ENCODE measurements around the gene UVRAG. TPM values are rescaled to one million over a fixed set of nuclear protein-coding genes. Genes with fewer than 3 reads are reported as not detected.

The UVRAG gene
- total RNA-seq, 1 experiment from 2014 or later = 13.0 TPM

GRCh38 chr11:75966537-75967287, 151.7 kb downstream of the UVRAG start:
- intact Hi-C loops (cut with micrococcal nuclease) = no loop called here
- TF ChIP-seq EZH2phosphoT487 (IDR thresholded peaks at IDR 0.05; ENCODE audit: borderline replicate concordance, low read length) = no peak
- no peak for TF ChIP-seq CTCF (conservative IDR thresholded peaks at IDR 0.05; ENCODE audit: low read depth, low read length)
- TF ChIP-seq EZH2 (IDR thresholded peaks at IDR 0.05; ENCODE audit: low read length, unreplicated experiment) = no peak
- Histone ChIP-seq H3K4me1 (ENCODE audit: insufficient read depth, low read length) (peaks cover 41% of the 10 kb centered on the region), H4K20me1 (ENCODE audit: low read length) (no peaks in the 10 kb centered on the region), H3K9me2 (replicated peaks; ENCODE audit: low read length) (no peaks in the 10 kb centered on the region), H3K36me3 (ENCODE audit: low read depth, low read length) (no peaks in the 10 kb centered on the region), H3K79me2 (ENCODE audit: low read length) (peaks cover 9% of the 10 kb centered on the region; the same call in 1 of the 2 replicates), H3K4me3 (ENCODE audit: low read length) (peak overlapping the region; percentile 38), H3F3A (ENCODE audit: low read length, unreplicated experiment) (peaks cover 7% of the 10 kb centered on the region), H3K9ac (ENCODE audit: low read length) (peak overlapping the region; percentile 79), H3K9me3 (ENCODE audit: low read length) (no peaks in the 10 kb centered on the region), H3K27ac (ENCODE audit: low read length) (peak overlapping the region; percentile 94), H3K27me3 (ENCODE audit: low read length) (no peaks in the 10 kb centered on the region), H2AFZ (ENCODE audit: low read length) (no peak overlapping the region), H3K4me2 (ENCODE audit: low read length) (peak overlapping the region; percentile 78)
- DNase-seq = peak; percentile 94
- ChIA-PET CTCF (no interaction called here), POLR2A (ENCODE audit: unreplicated experiment) (no interaction called here)
- ATAC-seq = peak; percentile 11; the same call in 1 of the 2 replicates
- no TSS peak for BruUV-seq (replicated peaks)

- intact Hi-C loops (cut with micrococcal nuclease) = loop anchor here (2.0 kb wide), 3 partner anchors 39 to 71 kb away; no protein-coding TSS in a partner anchor
- DNase-seq (peak; percentile 89), ATAC-seq (peak; percentile 30)
- H3K4me2 ChIP-seq (ENCODE audit: low read length) = peak overlapping the region; percentile 78
- H4K20me1 ChIP-seq (ENCODE audit: low read length) = no peaks in the 10 kb centered on the region
- H3K27ac ChIP-seq (ENCODE audit: low read length) = peak overlapping the region; percentile 94
- TF ChIP-seq CTCF (conservative IDR thresholded peaks at IDR 0.05; ENCODE audit: low read depth, low read length) = no peak
- TF ChIP-seq EZH2 (IDR thresholded peaks at IDR 0.05; ENCODE audit: low read length, unreplicated experiment) = no peak
- no peak for TF ChIP-seq EZH2phosphoT487 (IDR thresholded peaks at IDR 0.05; ENCODE audit: borderline replicate concordance, low read length)
- peaks cover 7% of the 10 kb centered on the region for H3F3A ChIP-seq (ENCODE audit: low read length, unreplicated experiment)
- H3K4me1 ChIP-seq (ENCODE audit: insufficient read depth, low read length) = peaks cover 41% of the 10 kb centered on the region
- peaks cover 9% of the 10 kb centered on the region; the same call in 1 of the 2 replicates for H3K79me2 ChIP-seq (ENCODE audit: low read length)
- no peaks in the 10 kb centered on the region for H3K27me3 ChIP-seq (ENCODE audit: low read length)
- ChIA-PET POLR2A (ENCODE audit: unreplicated experiment) (no interaction called here), CTCF (no interaction called here)
- no peaks in the 10 kb centered on the region for H3K9me3 ChIP-seq (ENCODE audit: low read length)
- peak overlapping the region; percentile 79 for H3K9ac ChIP-seq (ENCODE audit: low read length)
- H3K36me3 ChIP-seq (ENCODE audit: low read depth, low read length) = no peaks in the 10 kb centered on the region
- no TSS peak for BruUV-seq (replicated peaks)
- H2AFZ ChIP-seq (ENCODE audit: low read length) = no peak overlapping the region
- no peak overlapping the region for H3K4me3 ChIP-seq (ENCODE audit: low read length)
- H3K9me2 ChIP-seq (replicated peaks; ENCODE audit: low read length) = no peaks in the 10 kb centered on the region
Observed at GRCh38 chr11:75968021-75968625, 153.1 kb downstream of the UVRAG start.

Measured in PC-3 (cell line).